ENCODE results near the gene GCG.

GCG gene

GRCh38 chr2:162155093-162155492 lies 3.0 kb upstream of the GCG start:
- DNase-seq (ENCODE audit: low read depth): no peak
- H3K4me3 ChIP-seq (ENCODE audit: low read depth, low read length): no peak overlapping the region

- no peak overlapping the region for H3K4me3 ChIP-seq (ENCODE audit: low read depth, low read length)
- DNase-seq (ENCODE audit: low read depth): peak; percentile 6
Measured at GRCh38 chr2:162153608-162154224, 1.7 kb upstream of the GCG start.

- no peak overlapping the region for H3K4me3 ChIP-seq (ENCODE audit: low read depth, low read length)
- DNase-seq (ENCODE audit: low read depth): no peak
Measured at GRCh38 chr2:162149940-162150339, 2.1 kb downstream of the GCG start.

- no peak for DNase-seq (ENCODE audit: low read depth)
- H3K4me3 ChIP-seq (ENCODE audit: low read depth, low read length): no peak overlapping the region
Measured at GRCh38 chr2:162149466-162149865, 2.6 kb downstream of the GCG start.

GRCh38 chr2:162148956-162149355 lies 3.1 kb downstream of the GCG start:
- DNase-seq (ENCODE audit: low read depth): no peak

GRCh38 chr2:162143969-162144368 lies 8.1 kb downstream of the GCG start:
- no peak overlapping the region for H3K4me3 ChIP-seq (ENCODE audit: low read depth, low read length)
- DNase-seq (ENCODE audit: low read depth): no peak

More at GRCh38 chr2:162148956-162149355, 3.1 kb downstream of the GCG start:
- no peak overlapping the region for H3K4me3 ChIP-seq (ENCODE audit: low read depth, low read length)

- no peak for DNase-seq (ENCODE audit: low read depth)
- H3K4me3 ChIP-seq (ENCODE audit: low read depth, low read length): no peak overlapping the region
Measured at GRCh38 chr2:162138310-162138709, 13.7 kb downstream of the GCG start.

- no peak for DNase-seq (ENCODE audit: low read depth)
- no peak overlapping the region for H3K4me3 ChIP-seq (ENCODE audit: low read depth, low read length)
Measured at GRCh38 chr2:162127422-162127821, 24.6 kb downstream of the GCG start.

- no peak overlapping the region for H3K4me3 ChIP-seq (ENCODE audit: low read depth, low read length)
- DNase-seq (ENCODE audit: low read depth): no peak
Measured at GRCh38 chr2:162126527-162126926, 25.5 kb downstream of the GCG start.

- no peak overlapping the region for H3K4me3 ChIP-seq (ENCODE audit: low read depth, low read length)
- DNase-seq (ENCODE audit: low read depth): no peak
Measured at GRCh38 chr2:162126111-162126519, 25.9 kb downstream of the GCG start.

GRCh38 chr2:162125138-162125537 lies 26.9 kb downstream of the GCG start:
- no peak overlapping the region for H3K4me3 ChIP-seq (ENCODE audit: low read depth, low read length)
- DNase-seq (ENCODE audit: low read depth): no peak

- no peak overlapping the region for H3K4me3 ChIP-seq (ENCODE audit: low read depth, low read length)
- DNase-seq (ENCODE audit: low read depth): no peak
Measured at GRCh38 chr2:162123806-162124758, 28.0 kb downstream of the GCG start.

- peak; percentile 59 for DNase-seq (ENCODE audit: low read depth)
- H3K4me3 ChIP-seq (ENCODE audit: low read depth, low read length): no peak overlapping the region
Measured at GRCh38 chr2:162118166-162119031, 33.6 kb downstream of the GCG start.

- DNase-seq (ENCODE audit: low read depth): no peak
Measured at GRCh38 chr2:162116352-162116751, 35.7 kb downstream of the GCG start.

GRCh38 chr2:162115076-162115475 lies 37.0 kb downstream of the GCG start:
- no peak overlapping the region for H3K4me3 ChIP-seq (ENCODE audit: low read depth, low read length)

More at GRCh38 chr2:162116352-162116751, 35.7 kb downstream of the GCG start:
- H3K4me3 ChIP-seq (ENCODE audit: low read depth, low read length): no peak overlapping the region

GRCh38 chr2:162114271-162114670 lies 37.8 kb downstream of the GCG start:
- no peak overlapping the region for H3K4me3 ChIP-seq (ENCODE audit: low read depth, low read length)
- no peak for DNase-seq (ENCODE audit: low read depth)

More at GRCh38 chr2:162115076-162115475, 37.0 kb downstream of the GCG start:
- no peak for DNase-seq (ENCODE audit: low read depth)

GRCh38 chr2:162113776-162114168 lies 38.3 kb downstream of the GCG start:
- DNase-seq (ENCODE audit: low read depth): no peak
- no peak overlapping the region for H3K4me3 ChIP-seq (ENCODE audit: low read depth, low read length)

GRCh38 chr2:162113088-162113775 lies 38.8 kb downstream of the GCG start:
- no peak for DNase-seq (ENCODE audit: low read depth)

More at GRCh38 chr2:162113088-162113775, 38.8 kb downstream of the GCG start:
- H3K4me3 ChIP-seq (ENCODE audit: low read depth, low read length): no peak overlapping the region
